Liver (tissue), 9 donors: ENCODE data around the gene TK1. TPM values are rescaled to one million over a fixed set of nuclear protein-coding genes. Genes with fewer than 3 reads are reported as not detected.

Source experiments
- DNase-seq: peaks from one replicate; pipeline ENCODE4 v3.0.0-alpha.2; 2017; ENCODE audit warnings: low spot score
- H3K27ac ChIP-seq, 2 donors: one replicate each; pipeline ENCODE4 v1.7.0; 2013; ENCODE audit warnings: inconsistent platforms in 2 of 2, low read length in 2 of 2, control low read depth in 1 of 2, low read depth in 1 of 2, mild to moderate bottlenecking in 1 of 2
- H3K27me3 ChIP-seq, 4 donors: one replicate each; pipeline versions ENCODE4 v1.6.1 to v1.7.0; 2013; ENCODE audit warnings: low read length in 3 of 4, inconsistent platforms in 1 of 4, mild to moderate bottlenecking in 1 of 4, moderate library complexity in 1 of 4; ENCODE audit not compliant: control insufficient read depth in 4 of 4, insufficient read depth in 4 of 4
- H3K36me3 ChIP-seq, 4 donors: one replicate each; pipeline versions ENCODE4 v1.6.1 to v1.7.0; 2013; ENCODE audit warnings: low read length in 3 of 4, mild to moderate bottlenecking in 3 of 4, low read depth in 1 of 4, moderate library complexity in 1 of 4; ENCODE audit not compliant: control insufficient read depth in 4 of 4, insufficient read depth in 3 of 4
- H3K4me1 ChIP-seq, 4 donors: one replicate each; pipeline versions ENCODE4 v1.6.1 to v1.7.0; 2013; ENCODE audit warnings: low read length in 3 of 4, mild to moderate bottlenecking in 3 of 4, moderate library complexity in 1 of 4; ENCODE audit not compliant: control insufficient read depth in 4 of 4, insufficient read depth in 4 of 4
- H3K4me3 ChIP-seq, 3 donors: one replicate each; pipeline versions ENCODE4 v1.6.1 to v1.7.0; 2013; ENCODE audit warnings: low read length in 3 of 3, control low read depth in 1 of 3, low read depth in 1 of 3, mild to moderate bottlenecking in 1 of 3
- H3K9ac ChIP-seq, 2 donors: one replicate each; pipeline ENCODE4 v1.7.0; 2013; ENCODE audit warnings: low read length in 2 of 2, mild to moderate bottlenecking in 2 of 2, moderate library complexity in 2 of 2, control low read depth in 1 of 2, low read depth in 1 of 2
- H3K9me3 ChIP-seq, 4 donors: one replicate each; pipeline versions ENCODE4 v1.6.1 to v1.7.0; 2013; ENCODE audit warnings: low read length in 3 of 4; ENCODE audit not compliant: control insufficient read depth in 4 of 4
- EGR1 ChIP-seq, 2 donors: IDR thresholded peaks; 2 replicates each; pipeline ENCODE4 v1.6.1; 2016 to 2018; ENCODE audit warnings: antibody characterized with exemption in 2 of 2, low read depth in 2 of 2
- FOXA1 ChIP-seq: IDR thresholded peaks from 2 replicates; pipeline ENCODE4 v1.6.1; 2016; ENCODE audit warnings: antibody characterized with exemption
- GABPA ChIP-seq, 2 donors: IDR thresholded peaks in 1 of 2; conservative IDR thresholded peaks in 1 of 2; 2 replicates each; pipeline ENCODE4 v1.6.1; 2016; ENCODE audit warnings: antibody characterized with exemption in 2 of 2, mild to moderate bottlenecking in 1 of 2, moderate library complexity in 1 of 2
- HNF4G ChIP-seq: IDR thresholded peaks from 2 replicates; pipeline ENCODE4 v1.6.1; 2016; ENCODE audit warnings: antibody characterized with exemption
- JUND ChIP-seq, 2 donors: IDR thresholded peaks; 2 replicates each; pipeline ENCODE4 v1.6.1; 2016; ENCODE audit warnings: antibody characterized with exemption in 2 of 2
- MAX ChIP-seq: IDR thresholded peaks from 2 replicates; pipeline ENCODE4 v1.6.1; 2016; ENCODE audit warnings: antibody characterized with exemption
- NR2F2 ChIP-seq: IDR thresholded peaks from 2 replicates; pipeline ENCODE4 v1.6.1; 2016; ENCODE audit warnings: antibody characterized with exemption
- SP1 ChIP-seq: IDR thresholded peaks from 2 replicates; pipeline ENCODE4 v1.6.1; 2018; ENCODE audit warnings: antibody characterized with exemption, mild to moderate bottlenecking
- TAF1 ChIP-seq: conservative IDR thresholded peaks from 2 replicates; pipeline ENCODE4 v1.6.1; 2016; ENCODE audit warnings: antibody characterized with exemption, mild to moderate bottlenecking
- WGBS: extraction: QIAGEN DNeasy Blood & Tissue Kit; methylation state at CpG from one replicate; pipeline ENCODE4 v1.1.7; 2013; 5-methylcytosine and 5-hydroxymethylcytosine counted together
- polyA plus RNA-seq, 2 donors: library from polyadenylated mRNA; stranded (reverse) in 1 of 2; unstranded in 1 of 2; fragments of 200-250 nt in 1 of 2; fragments of >200 nt in 1 of 2; fragmentation: Nextera tagmentation in 1 of 2; extraction: Ambion mirVana in 1 of 2; gene quantifications; one replicate each; pipeline versions ENCODE4 v1.2.1 to v1.2.3, GENCODE V29; 2013 to 2015
- total RNA-seq, 2 donors: library from RNA; depleted of rRNA; stranded (reverse); fragments of >200 nt; gene quantifications; one replicate each; pipeline ENCODE4 v1.2.3, GENCODE V29; 2014
- TF ChIP-seq, protein P1 (sequence below): IDR thresholded peaks from 2 replicates; pipeline ENCODE4 v1.6.1; 2016; ENCODE audit warnings: antibody characterized with exemption
- TF ChIP-seq, protein P2 (sequence below): IDR thresholded peaks from 2 replicates; pipeline ENCODE4 v1.6.1; 2016; ENCODE audit warnings: antibody characterized with exemption, mild to moderate bottlenecking
- TF ChIP-seq, protein P3 (sequence below): fragments of 150-350 bp; IDR thresholded peaks from 2 replicates; pipeline ENCODE4 v1.5.1; 2017; ENCODE audit warnings: improper control_type of control experiment, low read depth, low read length; ENCODE audit not compliant: missing input control
- donor health status: healthy.
- donor health status: healthy.
- donor health status: healthy.
- donor health status: healthy.
- donor health status: healthy.

Gene TK1
- total and polyA plus RNA-seq, 4 donors = 0.84 to 97.6 (median 10.1) TPM

- H3K4me1 ChIP-seq = peaks cover 3 to 33% (median 11%) of the 10 kb centered on the region in 4 donors
- peak overlapping the region in 1 of 2 donors; percentile 42 for H3K9ac ChIP-seq
- H3K4me3 ChIP-seq = peak overlapping the region in 1 of 3 donors; percentile 38
- no peaks in the 10 kb centered on the region for H3K9me3 ChIP-seq
- TF ChIP-seq GABPA (IDR thresholded peaks at IDR 0.05 in 1 of 2, conservative IDR thresholded peaks at IDR 0.05 in 1 of 2) = no peak
- TF ChIP-seq, protein P1, sequence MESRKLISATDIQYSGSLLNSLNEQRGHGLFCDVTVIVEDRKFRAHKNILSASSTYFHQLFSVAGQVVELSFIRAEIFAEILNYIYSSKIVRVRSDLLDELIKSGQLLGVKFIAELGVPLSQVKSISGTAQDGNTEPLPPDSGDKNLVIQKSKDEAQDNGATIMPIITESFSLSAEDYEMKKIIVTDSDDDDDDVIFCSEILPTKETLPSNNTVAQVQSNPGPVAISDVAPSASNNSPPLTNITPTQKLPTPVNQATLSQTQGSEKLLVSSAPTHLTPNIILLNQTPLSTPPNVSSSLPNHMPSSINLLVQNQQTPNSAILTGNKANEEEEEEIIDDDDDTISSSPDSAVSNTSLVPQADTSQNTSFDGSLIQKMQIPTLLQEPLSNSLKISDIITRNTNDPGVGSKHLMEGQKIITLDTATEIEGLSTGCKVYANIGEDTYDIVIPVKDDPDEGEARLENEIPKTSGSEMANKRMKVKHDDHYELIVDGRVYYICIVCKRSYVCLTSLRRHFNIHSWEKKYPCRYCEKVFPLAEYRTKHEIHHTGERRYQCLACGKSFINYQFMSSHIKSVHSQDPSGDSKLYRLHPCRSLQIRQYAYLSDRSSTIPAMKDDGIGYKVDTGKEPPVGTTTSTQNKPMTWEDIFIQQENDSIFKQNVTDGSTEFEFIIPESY = no peak
- no peaks in the 10 kb centered on the region for H3K27me3 ChIP-seq
- 27% methylated on average over 74 of the region's 74 CpGs for WGBS
- H3K27ac ChIP-seq = peak overlapping the region; percentile 23 to 72
- no peaks in the 10 kb centered on the region for H3K36me3 ChIP-seq
- DNase-seq = no peak
Measured at GRCh38 chr17:78131172-78132083, 55.4 kb downstream of the TK1 start.

DNA sequence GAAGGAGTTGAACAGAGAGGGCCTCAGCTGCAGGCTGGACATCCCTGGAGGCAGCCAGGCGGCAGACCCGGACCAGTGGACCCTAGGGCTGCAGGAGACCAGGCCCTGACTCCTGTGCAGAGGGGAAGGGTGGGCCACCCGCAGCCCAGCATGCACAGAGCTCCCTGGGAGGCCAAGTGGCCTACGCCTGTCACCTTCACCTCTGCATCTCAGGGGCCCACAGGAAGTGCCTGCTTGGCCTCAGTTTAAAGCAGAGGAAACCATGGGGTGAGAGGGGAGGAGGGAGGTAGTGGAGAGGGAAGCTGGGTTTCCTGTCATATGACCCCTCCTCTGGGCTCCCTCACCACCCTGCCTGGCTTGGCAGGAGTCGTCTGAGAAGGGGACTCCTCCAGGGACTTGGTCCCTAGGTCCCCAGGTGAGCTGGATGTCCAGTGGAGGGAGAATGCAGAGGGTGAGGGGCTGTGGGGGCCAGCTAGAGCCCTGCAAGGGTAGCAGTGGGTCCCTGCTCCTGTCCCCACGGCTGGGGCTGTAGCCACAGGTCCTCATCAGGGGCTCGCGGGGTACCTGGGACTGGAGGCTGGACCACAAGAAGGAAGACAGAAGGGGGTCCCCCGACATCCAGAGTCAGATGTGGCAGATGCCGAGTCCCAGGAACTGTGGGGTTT lies 56.3 kb downstream of the TK1 start, which contains the start of gene TMC8:
TSS of gene TMC8 (plus strand) at position 335 of the 665 bp plus-strand sequence. CDS start 818 bp downstream, outside the sequence.
- WGBS = 73% methylated on average over 10 of the region's 10 CpGs
- Histone ChIP-seq H3K4me1 (peaks cover 3 to 38% (median 14%) of the 10 kb centered on the region in 4 donors), H3K9ac (peak within 1 kb of the TSS in 1 of 2 donors; percentile 42), H3K9me3 (no peaks in the 10 kb centered on the region), H3K27me3 (no peaks in the 10 kb centered on the region), H3K4me3 (peak within 1 kb of the TSS in 1 of 3 donors; percentile 38), H3K36me3 (no peaks in the 10 kb centered on the region), H3K27ac (peak within 1 kb of the TSS; percentile 72 to 80)
- TF ChIP-seq MAX (no peak), NR2F2 (peak; percentile 92)
- DNase-seq = no peak

DNA sequence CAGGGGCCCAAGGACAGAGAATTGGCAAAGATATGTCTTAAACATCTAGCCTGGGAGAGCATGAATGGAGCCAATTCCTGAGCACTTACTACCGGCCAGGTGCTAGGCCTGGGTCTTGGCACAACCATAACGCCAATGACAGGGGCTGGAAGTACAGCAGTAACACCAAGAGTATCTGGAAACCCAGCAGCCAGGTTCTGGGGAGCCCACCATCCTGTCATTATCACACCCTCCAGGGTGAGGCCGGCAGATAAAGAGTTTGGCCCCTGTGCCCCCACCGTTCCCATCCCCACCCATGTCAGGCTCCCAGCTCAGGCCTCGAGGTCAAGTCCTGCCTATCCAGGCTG lies 56.8 kb downstream of the TK1 start:
- Histone ChIP-seq H3K9ac (no peak overlapping the region), H3K36me3 (no peaks in the 10 kb centered on the region), H3K4me3 (no peak overlapping the region), H3K27ac (peak overlapping the region; percentile 72 to 80), H3K9me3 (no peaks in the 10 kb centered on the region), H3K4me1 (peaks cover 3 to 41% (median 14%) of the 10 kb centered on the region in 4 donors), H3K27me3 (no peaks in the 10 kb centered on the region)
- TF ChIP-seq, protein P1 = no peak
- TF ChIP-seq FOXA1 (no peak), NR2F2 (no peak), EGR1 (IDR thresholded peaks at IDR 0.05; ENCODE audit: low read depth in 2 of 2) (no peak), GABPA (IDR thresholded peaks at IDR 0.05 in 1 of 2, conservative IDR thresholded peaks at IDR 0.05 in 1 of 2) (no peak), TAF1 (no peak), SP1 (no peak), JUND (IDR thresholded peaks at IDR 0.05) (no peak), HNF4G (no peak)
- TF ChIP-seq, protein P2, sequence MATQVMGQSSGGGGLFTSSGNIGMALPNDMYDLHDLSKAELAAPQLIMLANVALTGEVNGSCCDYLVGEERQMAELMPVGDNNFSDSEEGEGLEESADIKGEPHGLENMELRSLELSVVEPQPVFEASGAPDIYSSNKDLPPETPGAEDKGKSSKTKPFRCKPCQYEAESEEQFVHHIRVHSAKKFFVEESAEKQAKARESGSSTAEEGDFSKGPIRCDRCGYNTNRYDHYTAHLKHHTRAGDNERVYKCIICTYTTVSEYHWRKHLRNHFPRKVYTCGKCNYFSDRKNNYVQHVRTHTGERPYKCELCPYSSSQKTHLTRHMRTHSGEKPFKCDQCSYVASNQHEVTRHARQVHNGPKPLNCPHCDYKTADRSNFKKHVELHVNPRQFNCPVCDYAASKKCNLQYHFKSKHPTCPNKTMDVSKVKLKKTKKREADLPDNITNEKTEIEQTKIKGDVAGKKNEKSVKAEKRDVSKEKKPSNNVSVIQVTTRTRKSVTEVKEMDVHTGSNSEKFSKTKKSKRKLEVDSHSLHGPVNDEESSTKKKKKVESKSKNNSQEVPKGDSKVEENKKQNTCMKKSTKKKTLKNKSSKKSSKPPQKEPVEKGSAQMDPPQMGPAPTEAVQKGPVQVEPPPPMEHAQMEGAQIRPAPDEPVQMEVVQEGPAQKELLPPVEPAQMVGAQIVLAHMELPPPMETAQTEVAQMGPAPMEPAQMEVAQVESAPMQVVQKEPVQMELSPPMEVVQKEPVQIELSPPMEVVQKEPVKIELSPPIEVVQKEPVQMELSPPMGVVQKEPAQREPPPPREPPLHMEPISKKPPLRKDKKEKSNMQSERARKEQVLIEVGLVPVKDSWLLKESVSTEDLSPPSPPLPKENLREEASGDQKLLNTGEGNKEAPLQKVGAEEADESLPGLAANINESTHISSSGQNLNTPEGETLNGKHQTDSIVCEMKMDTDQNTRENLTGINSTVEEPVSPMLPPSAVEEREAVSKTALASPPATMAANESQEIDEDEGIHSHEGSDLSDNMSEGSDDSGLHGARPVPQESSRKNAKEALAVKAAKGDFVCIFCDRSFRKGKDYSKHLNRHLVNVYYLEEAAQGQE = no peak
- TF ChIP-seq, protein P3, sequence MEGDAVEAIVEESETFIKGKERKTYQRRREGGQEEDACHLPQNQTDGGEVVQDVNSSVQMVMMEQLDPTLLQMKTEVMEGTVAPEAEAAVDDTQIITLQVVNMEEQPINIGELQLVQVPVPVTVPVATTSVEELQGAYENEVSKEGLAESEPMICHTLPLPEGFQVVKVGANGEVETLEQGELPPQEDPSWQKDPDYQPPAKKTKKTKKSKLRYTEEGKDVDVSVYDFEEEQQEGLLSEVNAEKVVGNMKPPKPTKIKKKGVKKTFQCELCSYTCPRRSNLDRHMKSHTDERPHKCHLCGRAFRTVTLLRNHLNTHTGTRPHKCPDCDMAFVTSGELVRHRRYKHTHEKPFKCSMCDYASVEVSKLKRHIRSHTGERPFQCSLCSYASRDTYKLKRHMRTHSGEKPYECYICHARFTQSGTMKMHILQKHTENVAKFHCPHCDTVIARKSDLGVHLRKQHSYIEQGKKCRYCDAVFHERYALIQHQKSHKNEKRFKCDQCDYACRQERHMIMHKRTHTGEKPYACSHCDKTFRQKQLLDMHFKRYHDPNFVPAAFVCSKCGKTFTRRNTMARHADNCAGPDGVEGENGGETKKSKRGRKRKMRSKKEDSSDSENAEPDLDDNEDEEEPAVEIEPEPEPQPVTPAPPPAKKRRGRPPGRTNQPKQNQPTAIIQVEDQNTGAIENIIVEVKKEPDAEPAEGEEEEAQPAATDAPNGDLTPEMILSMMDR = no peak
- WGBS = 59% methylated on average over 5 of the region's 5 CpGs
- DNase-seq = peak; percentile 72
